ENCODE measurements around the gene LCN15.
"Not testable (repeated sequence)": the region's sequence is repeated elsewhere in the genome, so short reads cannot be mapped to it uniquely, and the experiment has no call there.

The LCN15 gene

DNA sequence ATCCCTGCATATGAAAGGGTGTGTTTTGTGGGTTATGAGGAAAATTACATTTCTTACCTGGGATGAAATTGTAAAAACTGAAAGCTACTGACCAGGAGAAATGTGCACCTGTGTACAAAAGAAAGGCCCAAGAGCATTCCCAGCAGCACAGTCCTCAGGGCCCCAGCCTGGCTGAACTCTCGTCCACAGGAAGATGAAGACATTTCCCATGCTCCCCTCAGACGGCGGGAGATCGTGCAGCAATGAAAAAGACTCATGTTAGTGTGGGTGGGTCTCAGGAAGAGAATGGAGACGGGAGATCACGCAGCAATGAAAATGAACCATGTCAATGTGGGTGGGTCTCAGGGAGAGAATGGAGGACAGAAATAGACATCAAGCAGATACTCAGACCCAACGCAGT, 12.6 kb upstream of the LCN15 start:
- DNase-seq: no peak

DNA sequence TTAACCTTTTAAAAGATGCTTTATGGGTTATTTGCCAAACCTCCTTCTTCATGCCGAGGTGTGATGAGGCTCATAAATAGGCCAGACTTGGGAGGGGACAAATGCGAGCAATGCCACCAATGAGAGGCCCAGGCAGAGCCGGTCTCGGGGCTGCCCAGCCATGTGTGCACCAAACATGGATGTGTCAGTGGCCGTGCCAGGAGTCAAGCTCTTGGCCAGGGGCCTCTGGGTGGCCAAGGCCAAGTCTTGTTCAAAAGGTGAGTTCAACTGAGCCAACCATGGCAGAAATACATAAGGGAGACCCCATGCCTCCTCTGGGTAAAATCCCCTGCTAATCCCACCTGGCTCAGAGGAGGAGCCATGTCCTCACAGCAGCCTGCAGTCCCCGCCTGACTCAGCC, 10.9 kb upstream of the LCN15 start:
- DNase-seq: no peak

DNA sequence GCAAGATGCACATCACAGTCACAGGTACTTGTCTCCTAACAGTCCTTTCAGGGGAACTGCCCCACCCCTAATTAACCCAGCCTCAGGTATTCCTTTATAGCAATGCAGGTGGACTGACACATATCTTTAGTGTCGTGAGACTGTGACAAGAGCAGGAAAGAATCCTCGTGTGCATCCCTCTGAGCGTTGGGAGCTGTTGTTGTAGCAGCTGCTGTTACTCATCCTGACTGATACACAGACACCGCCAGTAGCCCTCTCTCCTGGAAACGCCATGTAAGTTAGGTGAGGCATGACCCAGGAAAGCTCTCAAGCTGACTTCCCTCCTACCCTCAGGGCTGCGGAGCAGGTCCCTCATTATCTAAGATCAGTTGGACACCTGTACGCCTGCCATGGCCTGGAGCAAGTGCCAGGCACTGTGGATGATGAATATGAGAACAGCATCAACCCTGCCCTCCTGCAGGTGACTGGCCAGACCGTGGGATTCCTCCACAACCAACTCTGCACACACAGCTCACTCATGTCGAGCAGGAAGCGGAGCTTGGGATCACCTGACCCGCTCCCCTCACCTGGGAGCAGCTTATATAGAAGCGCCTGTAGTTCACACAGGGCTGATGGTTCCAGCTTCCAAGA, 10.2 kb upstream of the LCN15 start:
- DNase-seq: no peak

DNA sequence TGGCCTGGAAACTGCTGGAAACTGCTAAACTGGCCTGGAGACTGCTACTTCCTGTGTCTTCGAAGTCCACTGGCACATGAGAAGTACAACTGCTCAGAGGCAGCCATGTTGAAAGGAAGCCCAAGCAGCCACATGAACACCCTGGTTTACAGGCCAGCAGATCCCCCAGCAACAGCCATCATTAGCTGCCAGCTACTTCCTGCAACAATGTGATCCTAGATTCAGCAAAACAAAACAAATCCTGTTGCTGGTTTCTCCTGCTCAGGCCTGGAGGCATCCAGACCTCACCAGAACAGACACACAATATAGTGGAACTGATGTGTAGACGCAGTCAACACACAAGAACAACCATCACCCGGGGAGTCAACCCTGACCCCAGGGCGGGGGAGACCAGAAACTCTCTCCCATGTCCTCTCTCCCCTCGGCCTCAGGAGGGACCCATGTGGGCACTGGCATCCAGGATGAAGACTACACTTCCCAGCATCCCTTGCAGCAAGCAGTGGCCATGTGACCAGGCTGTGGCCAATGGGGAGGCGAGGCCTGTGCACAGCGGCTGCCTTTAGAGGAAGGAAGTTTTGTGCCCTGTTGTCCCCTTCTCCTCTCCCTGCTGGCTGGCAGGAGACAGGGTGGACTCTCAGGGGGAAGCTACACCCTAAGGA, 9.2 kb upstream of the LCN15 start:
- peak in 8 of 58 donors; percentile 5 to 28 (median 16) for DNase-seq

DNA sequence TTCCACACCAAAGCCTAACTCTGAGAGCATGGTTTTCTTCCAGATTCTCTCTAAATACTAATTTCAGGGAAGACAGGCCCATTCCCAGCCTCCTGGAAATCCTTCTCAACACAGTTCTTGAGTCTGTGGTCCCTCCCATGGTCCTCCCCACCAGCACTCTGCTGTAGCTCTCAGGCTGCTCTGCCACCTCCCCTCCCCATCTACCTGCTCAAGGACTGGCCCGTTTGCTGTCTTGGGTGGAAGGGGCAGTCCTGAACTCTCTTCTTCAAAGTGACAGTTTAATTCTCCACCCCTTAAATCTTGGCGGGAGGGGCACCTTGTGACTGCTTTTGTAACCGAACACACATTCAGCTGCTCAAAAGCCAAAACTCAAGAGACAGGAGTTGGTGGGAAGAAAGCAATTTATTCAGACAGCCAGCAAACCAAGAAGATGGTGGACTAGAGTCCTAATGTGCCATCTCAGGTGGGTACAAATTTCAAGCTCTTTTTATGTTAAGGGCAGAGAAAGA, 7.6 kb upstream of the LCN15 start:
- DNase-seq: no peak

DNA sequence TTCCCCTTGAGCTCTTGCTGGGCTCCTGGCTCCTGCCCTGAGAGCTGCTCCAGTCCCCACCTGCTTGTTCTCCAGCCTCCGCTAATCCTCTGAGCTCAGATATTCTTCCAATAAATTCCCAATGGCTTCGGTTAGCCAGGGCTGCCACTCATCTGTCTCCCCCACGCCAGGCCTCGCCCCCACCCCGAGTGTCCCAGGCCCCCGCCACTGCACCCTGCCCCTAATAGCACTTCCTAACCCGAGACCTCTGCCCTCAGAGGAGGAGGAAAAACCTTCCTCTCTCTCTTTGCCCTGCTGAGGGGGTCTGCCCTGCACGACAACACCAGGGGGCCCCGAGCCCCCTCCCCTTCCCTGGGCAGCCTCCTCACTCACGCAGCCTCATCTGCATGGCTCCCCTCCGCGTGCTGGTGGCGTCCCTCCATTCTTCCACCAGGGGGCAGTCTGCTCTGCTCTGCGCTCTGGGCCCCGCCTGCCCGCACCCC, 5.4 kb upstream of the LCN15 start:
- peak in 11 of 58 donors; percentile 5 to 47 (median 20) for DNase-seq

DNA sequence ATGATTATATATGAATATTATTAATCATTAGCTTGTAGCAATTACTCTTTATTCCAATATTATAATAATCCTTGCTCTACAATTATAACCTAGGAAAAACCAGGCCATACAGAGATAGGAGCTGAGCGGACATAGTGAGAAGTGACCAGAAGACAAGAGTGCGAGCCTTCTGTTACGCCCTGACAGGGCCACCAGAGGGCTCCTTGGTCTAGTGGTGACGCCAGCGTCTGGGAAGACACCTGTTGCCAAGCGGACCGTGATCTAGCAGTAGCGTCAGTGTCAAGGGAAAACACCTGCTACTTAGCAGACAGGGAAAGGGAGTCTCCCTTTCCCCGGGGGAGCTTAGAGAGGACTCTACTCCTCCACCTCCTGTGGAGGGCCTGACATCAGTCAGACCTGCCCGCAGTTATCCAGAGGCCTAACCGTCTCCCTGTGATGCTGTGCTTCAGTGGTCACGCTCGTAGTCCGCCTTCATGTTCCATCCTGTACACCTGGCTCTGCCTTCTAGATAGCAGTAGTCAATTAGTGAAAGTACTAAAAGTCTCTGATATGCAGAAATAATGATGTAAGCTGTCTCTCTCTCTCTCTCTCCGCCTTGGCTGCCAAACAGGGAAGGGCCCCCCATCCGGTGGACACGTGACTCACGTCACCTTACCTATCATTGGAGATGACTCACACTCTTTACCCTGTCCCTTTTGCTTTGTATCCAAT, 2.2 kb upstream of the LCN15 start:
- DNase-seq: peak in 34 of 58 donors; percentile 4 to 61 (median 32)

DNA sequence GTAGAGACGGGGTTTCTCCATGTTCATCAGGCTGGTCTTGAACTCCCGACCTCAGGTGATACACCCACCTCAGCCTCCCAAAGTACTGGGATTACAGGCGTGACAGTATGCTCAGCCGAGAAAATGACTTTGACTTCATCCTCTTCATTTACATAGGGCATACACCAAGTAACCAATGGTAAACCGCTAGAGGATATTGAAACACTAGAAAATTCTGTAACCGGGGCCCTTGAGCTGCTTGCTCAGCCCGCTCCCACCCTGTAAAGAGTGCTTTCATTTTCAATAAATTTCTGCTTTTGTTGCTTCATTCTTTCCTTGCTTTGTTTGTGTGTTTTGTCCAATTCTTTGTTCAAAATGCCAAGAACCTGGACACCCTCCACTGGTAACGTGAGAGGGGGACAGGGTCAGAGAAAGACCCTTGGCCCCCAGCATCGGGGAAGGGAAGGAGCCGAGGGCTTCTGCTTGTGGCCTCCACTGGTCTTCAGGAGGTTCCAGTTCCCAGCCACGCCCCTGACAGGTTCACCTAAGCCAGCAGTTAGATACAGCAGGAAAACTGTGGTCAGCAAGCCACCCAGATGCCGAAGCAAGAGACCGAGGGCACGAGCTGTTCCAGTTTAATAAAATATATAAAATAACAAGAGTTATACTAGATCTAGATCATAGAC, 1.6 kb upstream of the LCN15 start:
- DNase-seq: not testable (repeated sequence)

DNA sequence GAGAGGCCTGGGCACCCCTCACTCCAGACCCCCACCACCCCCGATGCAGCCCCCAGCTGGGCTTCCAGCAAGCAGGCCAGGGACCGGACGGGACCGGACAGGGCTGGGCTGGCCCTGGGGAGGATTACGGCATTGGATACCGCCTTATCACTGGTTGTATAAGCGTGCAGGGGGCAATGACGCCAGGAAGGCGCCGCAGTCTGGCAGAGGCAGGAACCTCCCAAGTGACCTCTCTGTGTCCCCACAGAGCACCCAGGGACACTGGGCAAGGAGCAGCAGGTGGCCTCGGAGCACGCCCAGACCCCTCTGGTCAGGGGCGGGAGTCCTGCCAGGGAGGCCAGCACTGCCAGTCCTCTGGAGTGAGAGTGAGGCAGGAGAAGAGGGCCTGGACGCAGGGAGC, 723 bp upstream of the LCN15 start:
- DNase-seq: no peak

DNA sequence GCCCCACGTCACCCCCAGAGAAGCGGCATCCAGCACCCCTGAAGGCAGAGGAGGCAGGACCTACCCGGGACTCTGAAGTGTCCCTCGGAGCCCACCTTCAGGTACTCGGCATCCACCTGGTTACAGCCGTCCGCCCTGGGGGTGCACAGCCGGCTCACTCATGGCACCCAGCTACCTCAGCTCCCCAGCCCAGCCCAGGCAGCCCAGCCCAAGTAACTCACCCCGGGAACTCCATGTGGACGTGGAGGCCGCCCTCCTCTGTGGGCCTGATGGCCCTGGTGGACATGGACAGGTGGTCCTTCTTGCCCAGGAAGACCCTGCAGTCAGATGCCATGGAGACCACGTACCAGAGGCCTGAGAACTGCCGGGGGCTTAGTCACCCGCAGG, 676 bp downstream of the LCN15 start:
- DNase-seq: no peak

DNA sequence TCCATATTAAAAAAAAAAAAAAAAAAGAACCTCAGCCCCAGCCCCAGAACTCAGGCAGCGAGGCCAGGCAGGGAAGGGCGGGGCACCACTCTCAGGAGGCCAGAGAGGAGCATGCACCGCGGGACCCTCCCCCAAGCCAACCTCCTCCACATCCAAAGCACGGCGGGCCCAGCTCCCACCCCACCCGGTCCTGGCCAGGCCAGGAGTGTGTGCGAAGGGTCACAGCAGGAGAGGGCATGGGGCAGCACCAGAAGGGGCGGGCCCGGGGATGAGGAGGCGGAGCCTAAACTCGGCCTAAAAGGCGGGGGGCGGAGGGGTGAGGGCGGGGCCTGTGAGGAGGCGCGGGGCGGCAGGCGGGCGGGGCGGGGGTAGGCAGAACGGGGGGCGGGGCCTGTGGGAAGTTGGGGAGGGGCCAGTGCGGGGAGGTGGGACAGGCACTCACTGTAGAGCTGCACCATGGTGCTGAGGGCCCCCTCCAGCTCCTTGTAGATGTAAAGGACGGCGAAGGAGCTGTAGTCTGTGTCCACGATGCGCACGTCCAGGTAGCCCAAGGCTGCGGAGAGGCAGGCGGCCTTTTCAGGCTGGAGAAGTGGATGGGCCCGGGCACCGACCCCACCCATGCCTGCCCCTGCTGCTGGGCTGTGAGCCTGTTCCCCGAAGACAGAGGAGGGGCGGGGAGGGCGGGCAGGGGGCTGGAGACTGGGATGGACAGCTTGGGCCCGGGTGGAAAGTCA, 1.2 kb downstream of the LCN15 start:
- DNase-seq: no peak

DNA sequence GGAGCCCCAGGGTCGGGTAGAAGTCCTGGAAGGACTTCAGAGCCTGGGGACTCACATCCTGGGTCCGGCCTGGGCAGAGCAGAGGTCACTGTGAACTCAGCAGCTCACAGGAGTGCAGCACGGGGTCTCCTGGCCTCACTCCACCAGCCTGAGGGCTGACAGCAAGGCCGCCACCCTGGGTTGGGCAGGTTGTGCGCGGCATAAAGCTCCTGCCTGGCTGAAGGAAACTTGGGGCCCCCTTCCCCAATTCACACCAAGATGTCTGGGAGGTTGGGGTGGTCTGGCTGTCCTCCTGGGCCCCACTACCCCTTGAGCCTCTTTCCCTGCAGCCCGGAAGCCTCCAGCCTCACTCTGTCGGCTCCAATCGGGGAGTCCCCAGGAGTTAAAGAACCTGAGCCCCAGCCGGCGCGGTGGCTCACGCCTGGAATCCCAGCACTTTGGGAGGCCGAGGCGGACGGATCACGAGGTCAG, 2.1 kb downstream of the LCN15 start:
- no peak for DNase-seq

DNA sequence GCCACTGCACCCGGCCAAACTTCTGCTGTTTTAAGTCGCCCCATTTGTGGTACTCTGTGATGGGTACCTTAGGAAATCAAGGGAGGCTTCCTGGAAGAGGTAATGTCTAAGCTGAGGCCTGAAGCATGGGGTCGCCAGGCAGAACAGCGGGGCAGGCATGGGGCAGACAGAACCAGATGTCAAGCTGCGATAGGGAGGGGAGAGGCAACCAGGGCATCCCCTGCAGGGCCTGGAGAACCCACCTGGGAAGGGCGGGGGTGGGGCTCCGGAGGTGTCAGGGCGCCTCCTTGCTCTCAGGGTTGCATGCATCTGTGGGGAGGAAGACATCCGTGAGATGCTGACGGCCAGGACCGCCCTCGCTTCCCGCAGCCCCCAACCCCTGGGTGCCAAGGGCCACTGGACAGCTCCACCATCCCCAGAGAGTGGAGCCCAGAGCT, 2.8 kb downstream of the LCN15 start:
- DNase-seq: no peak

DNA sequence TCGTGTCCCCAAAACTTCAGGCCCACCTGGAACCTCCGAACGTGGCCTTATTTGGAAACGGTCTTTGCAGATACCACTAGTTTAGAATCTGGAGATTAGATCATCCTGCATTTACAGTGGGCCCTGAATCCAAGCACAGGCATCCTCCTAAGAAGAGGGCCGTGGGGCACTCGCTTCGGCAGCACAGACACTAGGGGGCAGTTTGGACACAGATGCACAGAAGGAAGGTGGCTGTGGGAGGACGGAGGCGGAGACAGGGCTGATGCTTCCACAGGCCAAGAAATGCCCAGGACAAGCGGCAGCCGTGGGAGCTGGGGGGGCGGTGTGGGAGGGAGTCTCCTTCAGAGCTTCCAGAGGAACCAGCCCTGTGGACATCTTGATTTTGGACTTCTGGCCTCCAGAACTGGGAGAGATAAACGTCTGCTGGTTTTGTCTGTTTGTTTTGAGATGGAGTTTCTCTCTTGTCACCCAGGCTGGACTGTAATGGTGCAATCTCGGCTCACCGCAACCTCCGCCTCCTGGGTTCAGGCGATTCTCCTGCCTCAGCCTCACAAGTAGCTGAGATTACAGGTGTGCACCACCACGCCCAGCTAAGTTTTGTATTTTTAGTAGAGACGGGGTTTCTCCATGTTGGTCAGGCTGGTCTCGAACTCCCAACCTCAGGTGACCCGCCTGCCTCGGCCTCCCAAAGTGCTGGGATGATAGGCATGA, 3.3 kb downstream of the LCN15 start:
- DNase-seq: peak in 46 of 58 donors; percentile 5 to 75 (median 40)

DNA sequence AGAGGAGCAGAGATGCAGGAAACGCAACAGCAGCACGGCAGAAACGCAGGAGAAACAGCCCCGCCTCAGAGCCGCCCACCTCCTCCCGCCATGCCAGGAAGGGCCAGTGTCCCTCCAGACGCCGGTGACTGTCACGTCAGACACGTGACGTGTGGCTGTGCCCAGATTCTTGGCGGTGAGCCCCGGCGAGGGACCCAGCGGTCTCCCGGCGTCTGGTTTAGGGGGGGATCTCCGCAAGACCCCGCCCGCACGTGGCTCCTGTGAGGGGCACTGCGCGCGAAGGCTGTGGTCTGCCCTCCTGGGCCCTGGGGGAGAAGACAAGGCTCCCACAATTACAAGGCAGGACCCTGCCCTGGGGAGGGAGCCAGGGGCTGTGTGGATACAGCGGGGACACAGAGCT, 3.9 kb downstream of the LCN15 start:
- peak in 1 of 58 donors; percentile 8 for DNase-seq

DNA sequence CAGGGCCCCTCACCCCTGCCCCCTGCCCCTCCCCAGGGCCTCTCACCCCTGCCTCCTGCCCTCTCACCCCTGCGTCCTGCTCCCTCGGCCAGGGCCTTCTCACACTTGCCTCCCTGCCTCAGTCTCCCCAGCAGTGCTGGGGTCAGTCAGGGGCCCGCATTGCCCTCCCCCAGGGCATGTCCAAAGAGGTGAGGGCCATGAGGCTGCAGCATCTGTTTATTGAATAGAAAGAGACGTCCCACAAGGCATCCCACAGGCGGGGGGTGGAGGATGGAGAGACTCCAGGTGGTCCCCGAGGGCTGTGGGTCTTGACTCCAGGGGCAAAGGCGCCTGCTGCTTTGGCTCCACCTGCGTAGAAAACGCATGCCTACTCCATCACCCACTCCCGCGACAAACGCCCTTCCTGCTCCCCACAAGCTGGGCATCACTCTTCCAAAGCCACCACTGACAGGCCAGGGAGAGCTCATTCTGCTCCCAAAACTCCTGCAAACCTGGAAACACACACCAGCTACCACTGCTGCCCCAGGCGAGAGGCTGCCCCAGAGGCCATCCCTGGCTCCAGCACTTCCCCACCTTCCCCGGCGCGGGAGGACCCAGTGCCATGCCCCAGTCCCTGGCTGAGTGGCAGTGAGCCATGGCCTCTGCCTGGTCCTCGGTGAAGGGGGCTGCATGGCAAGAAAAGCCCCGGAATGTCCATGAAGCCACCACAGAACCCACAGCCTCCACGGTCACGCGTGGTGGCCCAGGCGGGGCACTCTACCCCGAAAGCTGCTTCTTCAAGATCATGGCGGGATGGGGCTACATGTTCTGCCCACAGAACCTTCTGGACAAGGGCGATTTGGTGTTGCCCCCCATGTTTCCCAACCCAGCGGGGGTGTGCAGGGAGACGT, 4.6 kb downstream of the LCN15 start:
- DNase-seq: no peak

DNA sequence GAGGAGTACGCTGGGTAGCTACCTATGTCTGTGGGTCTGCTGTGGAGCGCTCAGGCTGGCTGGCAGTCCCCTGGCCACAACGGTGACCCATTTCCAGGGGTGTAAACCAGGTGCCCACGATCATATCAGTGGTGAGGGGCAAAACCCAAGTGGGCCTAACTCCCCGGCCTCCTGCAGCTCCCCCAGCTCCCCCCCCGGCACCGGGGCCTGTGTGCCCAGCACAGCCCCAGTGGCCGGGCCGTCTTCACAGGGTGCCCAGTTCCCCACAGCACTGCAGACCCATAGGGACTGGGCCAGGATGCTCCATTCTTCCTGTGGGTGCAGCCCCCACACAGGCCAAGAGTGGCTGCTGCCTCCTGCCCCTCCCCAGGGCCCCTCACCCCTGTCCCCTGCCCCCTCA, 5.3 kb downstream of the LCN15 start:
- no peak for DNase-seq

DNA sequence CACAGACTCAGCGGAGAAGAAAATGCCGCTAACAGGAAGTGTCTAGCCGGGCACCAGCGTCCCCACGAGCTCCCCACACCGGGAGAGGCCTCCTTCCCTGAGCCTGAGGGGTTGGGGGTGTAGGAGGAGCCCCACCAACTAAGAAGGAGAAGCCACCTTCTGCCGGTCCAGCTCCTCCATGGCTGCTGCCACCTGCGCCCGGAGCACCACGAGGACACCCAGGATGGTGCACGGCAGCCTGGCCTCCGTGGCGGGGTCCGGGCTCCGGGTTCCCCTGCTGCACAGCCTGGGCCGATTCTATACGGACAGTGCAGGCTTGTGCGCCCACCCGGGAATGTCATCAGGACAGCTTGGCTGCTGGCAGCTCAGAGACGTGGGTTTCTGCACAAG, 6.6 kb downstream of the LCN15 start:
- DNase-seq: no peak

DNA sequence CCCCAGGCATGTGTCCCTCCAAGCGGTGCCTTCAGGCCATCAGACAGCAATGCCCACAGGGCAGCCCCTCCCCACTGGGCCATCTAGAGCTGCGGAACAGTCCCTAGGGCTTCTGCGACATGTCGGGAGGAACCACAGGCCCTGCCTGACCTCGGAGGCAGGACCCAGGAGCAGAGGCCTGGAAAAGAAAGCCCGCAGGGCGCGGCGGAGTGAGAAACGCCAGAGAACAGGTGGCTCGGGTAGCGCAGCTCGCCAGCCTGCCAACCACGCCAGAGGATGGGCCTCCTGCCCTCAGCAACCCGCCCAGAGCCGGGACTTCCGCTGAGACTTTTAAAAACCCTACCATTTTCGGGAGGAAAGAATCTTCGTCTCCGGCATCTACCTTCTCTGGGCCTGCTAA, 7.0 kb downstream of the LCN15 start:
- no peak for DNase-seq
